PFSK-1 (cell line): ENCODE results near the gene PACS2.
A peak's percentile ranks its signal among the peaks of the same experiment; 100 is the strongest.

Source experiments
- FOXP2 ChIP-seq: optimal IDR thresholded peaks from 2 replicates; pipeline ENCODE3; 2011; ENCODE audit warnings: borderline replicate concordance, control low read depth, inconsistent platforms; ENCODE audit not compliant: insufficient read depth; ENCODE audit errors: extremely low read length, extremely low read depth
- POLR2AphosphoS5 ChIP-seq: IDR thresholded peaks from 2 replicates; pipeline ENCODE4 v1.6.1; 2012; ENCODE audit warnings: low read depth, mild to moderate bottlenecking, control low read depth, low read length, moderate library complexity
- SIN3A ChIP-seq: IDR thresholded peaks from 2 replicates; pipeline ENCODE4 v1.6.1; 2012; ENCODE audit warnings: mild to moderate bottlenecking, low read length, moderate library complexity, borderline replicate concordance; ENCODE audit not compliant: insufficient read depth
- TAF1 ChIP-seq: IDR thresholded peaks from 2 replicates; pipeline ENCODE4 v1.6.1; 2012; ENCODE audit warnings: low read length, control low read depth, borderline replicate concordance; ENCODE audit not compliant: insufficient read depth
- TF ChIP-seq, protein P1 (sequence below), 2 experiments: IDR thresholded peaks; 2 replicates each; pipeline versions ENCODE4 v1.6.1 to v1.8.0; 2011 to 2012; ENCODE audit warnings: low read depth in 2 of 2, low read length in 2 of 2, control low read depth in 1 of 2, inconsistent platforms in 1 of 2, mild to moderate bottlenecking in 1 of 2, moderate library complexity in 1 of 2; ENCODE audit not compliant: insufficient read depth in 1 of 2

The PACS2 gene

GRCh38 chr14:105351410-105351809 is 36.9 kb downstream of the PACS2 start:
- TF ChIP-seq TAF1: no peak
- TF ChIP-seq POLR2AphosphoS5: no peak
- TF ChIP-seq FOXP2: no peak
- no peak for TF ChIP-seq SIN3A
- TF ChIP-seq, protein P1, sequence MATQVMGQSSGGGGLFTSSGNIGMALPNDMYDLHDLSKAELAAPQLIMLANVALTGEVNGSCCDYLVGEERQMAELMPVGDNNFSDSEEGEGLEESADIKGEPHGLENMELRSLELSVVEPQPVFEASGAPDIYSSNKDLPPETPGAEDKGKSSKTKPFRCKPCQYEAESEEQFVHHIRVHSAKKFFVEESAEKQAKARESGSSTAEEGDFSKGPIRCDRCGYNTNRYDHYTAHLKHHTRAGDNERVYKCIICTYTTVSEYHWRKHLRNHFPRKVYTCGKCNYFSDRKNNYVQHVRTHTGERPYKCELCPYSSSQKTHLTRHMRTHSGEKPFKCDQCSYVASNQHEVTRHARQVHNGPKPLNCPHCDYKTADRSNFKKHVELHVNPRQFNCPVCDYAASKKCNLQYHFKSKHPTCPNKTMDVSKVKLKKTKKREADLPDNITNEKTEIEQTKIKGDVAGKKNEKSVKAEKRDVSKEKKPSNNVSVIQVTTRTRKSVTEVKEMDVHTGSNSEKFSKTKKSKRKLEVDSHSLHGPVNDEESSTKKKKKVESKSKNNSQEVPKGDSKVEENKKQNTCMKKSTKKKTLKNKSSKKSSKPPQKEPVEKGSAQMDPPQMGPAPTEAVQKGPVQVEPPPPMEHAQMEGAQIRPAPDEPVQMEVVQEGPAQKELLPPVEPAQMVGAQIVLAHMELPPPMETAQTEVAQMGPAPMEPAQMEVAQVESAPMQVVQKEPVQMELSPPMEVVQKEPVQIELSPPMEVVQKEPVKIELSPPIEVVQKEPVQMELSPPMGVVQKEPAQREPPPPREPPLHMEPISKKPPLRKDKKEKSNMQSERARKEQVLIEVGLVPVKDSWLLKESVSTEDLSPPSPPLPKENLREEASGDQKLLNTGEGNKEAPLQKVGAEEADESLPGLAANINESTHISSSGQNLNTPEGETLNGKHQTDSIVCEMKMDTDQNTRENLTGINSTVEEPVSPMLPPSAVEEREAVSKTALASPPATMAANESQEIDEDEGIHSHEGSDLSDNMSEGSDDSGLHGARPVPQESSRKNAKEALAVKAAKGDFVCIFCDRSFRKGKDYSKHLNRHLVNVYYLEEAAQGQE (IDR thresholded peaks at IDR 0.05; ENCODE audit: insufficient read depth in 1 of 2, low read depth in 2 of 2, low read length in 2 of 2): no peak

GRCh38 chr14:105351920-105352851 is 37.6 kb downstream of the PACS2 start:
- TF ChIP-seq SIN3A (no peak), FOXP2 (peak; percentile 9)

DNA sequence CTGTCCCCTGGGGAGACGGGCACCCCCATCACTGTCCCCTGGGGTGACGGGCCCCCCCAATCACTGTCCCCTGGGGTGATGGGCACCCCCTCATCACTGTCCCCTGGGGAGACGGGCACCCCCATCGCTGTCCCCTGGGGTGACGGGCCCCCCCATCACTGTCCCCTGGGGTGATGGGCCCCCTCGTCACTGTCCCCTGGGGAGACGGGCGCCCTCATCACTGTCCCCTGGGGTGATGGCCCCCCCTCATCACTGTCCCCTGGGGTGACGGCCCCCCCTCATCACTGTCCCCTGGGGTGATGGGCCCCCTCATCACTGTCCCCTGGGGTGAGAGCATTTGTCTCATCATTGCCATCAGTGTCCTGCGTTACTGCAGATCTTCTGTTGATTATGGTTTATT is 38.6 kb downstream of the PACS2 start:
- TF ChIP-seq, protein P1 (IDR thresholded peaks at IDR 0.05; ENCODE audit: insufficient read depth in 1 of 2, low read depth in 2 of 2, low read length in 2 of 2): no peak
- TF ChIP-seq POLR2AphosphoS5 (no peak), SIN3A (no peak), FOXP2 (no peak), TAF1 (no peak)

DNA sequence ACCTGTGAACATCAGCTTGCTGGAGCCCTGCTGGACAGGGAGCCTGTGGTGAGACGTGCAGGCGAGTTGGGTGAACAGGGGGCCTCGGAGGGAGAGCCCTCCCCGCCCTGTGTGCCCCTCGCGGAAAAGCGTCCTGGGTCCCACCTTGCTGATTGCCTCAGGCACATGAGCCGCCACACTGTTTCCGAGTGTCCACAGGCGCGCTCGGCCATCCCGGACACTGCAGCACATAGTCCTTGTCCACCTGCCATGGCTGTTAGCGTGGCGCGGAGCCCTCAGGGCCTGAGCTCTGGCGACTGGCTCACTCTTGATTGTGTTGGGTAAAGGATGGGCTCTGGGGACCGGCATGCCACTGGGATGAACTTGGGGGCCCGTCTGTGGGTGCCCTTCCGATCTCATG is 40.0 kb downstream of the PACS2 start:
- TF ChIP-seq FOXP2: no peak
- TF ChIP-seq, protein P1 (IDR thresholded peaks at IDR 0.05; ENCODE audit: insufficient read depth in 1 of 2, low read depth in 2 of 2, low read length in 2 of 2): no peak
- TF ChIP-seq TAF1: no peak
- no peak for TF ChIP-seq POLR2AphosphoS5
- TF ChIP-seq SIN3A: no peak

- TF ChIP-seq FOXP2: no peak
- TF ChIP-seq TAF1: no peak
- no peak for TF ChIP-seq SIN3A
- TF ChIP-seq, protein P1 (IDR thresholded peaks at IDR 0.05; ENCODE audit: insufficient read depth in 1 of 2, low read depth in 2 of 2, low read length in 2 of 2): no peak
- TF ChIP-seq POLR2AphosphoS5: no peak
These were observed 40.6 kb downstream of the PACS2 start for GRCh38 chr14:105355049-105355575.
